ENCODE results near the gene HNRNPC.

HNRNPC gene

DNA sequence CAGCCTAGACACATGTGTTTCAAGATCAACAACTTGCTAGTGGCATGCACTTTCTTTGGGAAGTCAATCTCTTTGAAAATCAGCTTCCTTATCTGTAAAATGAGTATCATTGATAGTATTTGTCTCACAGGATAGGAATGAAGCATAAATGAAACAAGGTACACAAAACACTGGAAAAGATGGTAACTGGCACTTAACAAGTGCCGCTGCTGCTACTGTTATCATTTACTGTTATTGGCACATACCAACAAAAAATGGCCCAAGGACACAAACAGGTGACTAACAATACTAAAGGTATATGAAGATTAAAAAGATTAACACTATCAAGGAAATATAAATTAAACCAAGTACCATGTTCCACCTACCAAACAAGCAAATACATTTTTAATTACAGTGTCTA lies 20.9 kb downstream of the HNRNPC start:
- no peak overlapping the region for H3K4me2 ChIP-seq (ENCODE audit: low read length)
- no peak overlapping the region for H3K27ac ChIP-seq (ENCODE audit: low read length)
- no peak overlapping the region for H2AFZ ChIP-seq (ENCODE audit: low read depth, low read length)
- peaks cover 99% of the 10 kb centered on the region for H4K20me1 ChIP-seq (ENCODE audit: insufficient read depth, low read length)
- TF ChIP-seq EZH2phosphoT487 (IDR thresholded peaks at IDR 0.05; ENCODE audit: low read depth): no peak
- no peak for TF ChIP-seq CTCF (IDR thresholded peaks at IDR 0.05; ENCODE audit: low read depth, low read length)
- no peaks in the 10 kb centered on the region for H3K9me3 ChIP-seq (ENCODE audit: insufficient read depth, low read length)
- H3K36me3 ChIP-seq (replicated peaks; ENCODE audit: low read depth, low read length): peaks cover 72% of the 10 kb centered on the region
- H3K79me2 ChIP-seq (ENCODE audit: low read length): peaks cover 100% of the 10 kb centered on the region
- H3K27me3 ChIP-seq (ENCODE audit: low read depth, low read length): no peaks in the 10 kb centered on the region
- no peaks in the 10 kb centered on the region for H3K4me1 ChIP-seq (ENCODE audit: low read length)
- no peak overlapping the region for H3K9ac ChIP-seq (ENCODE audit: low read length)
- H3K4me3 ChIP-seq (ENCODE audit: low read length): no peak overlapping the region

GRCh38 chr14:21245813-21246212 lies 23.4 kb downstream of the HNRNPC start:
- H3K4me1 ChIP-seq (ENCODE audit: low read length): peaks cover 5% of the 10 kb centered on the region; the same call in 1 of the 2 replicates
- H3K9me3 ChIP-seq (ENCODE audit: insufficient read depth, low read length): no peaks in the 10 kb centered on the region
- H4K20me1 ChIP-seq (ENCODE audit: insufficient read depth, low read length): peaks cover 99% of the 10 kb centered on the region
- no peaks in the 10 kb centered on the region for H3K27me3 ChIP-seq (ENCODE audit: low read depth, low read length)
- no peak overlapping the region for H3K9ac ChIP-seq (ENCODE audit: low read length)
- H3K36me3 ChIP-seq (replicated peaks; ENCODE audit: low read depth, low read length): peaks cover 73% of the 10 kb centered on the region
- H3K4me3 ChIP-seq (ENCODE audit: low read length): no peak overlapping the region
- H3K27ac ChIP-seq (ENCODE audit: low read length): no peak overlapping the region
- TF ChIP-seq CTCF (IDR thresholded peaks at IDR 0.05; ENCODE audit: low read depth, low read length) (no peak), EZH2phosphoT487 (IDR thresholded peaks at IDR 0.05; ENCODE audit: low read depth) (no peak)
- peaks cover 100% of the 10 kb centered on the region for H3K79me2 ChIP-seq (ENCODE audit: low read length)
- no peak overlapping the region for H3K4me2 ChIP-seq (ENCODE audit: low read length)
- H2AFZ ChIP-seq (ENCODE audit: low read depth, low read length): no peak overlapping the region

DNA sequence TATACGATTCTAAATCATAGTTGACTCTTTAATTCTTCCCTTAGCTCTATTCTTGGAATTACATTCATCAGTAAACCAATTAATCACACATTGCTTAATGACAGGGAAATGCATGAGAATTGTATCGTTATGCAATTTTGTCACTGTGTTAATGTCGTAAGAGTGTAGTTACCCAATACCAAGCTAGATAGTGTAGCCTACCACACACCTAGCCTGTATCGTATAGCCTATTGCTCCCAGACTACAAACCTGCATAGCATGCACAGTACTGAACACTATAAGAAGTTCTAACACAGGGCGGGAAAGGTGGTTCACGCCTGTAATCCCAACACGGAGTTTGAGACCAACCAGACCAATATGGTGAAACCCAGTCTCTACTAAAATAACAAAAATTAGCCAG lies 24.7 kb downstream of the HNRNPC start:
- TF ChIP-seq CTCF (IDR thresholded peaks at IDR 0.05; ENCODE audit: low read depth, low read length) (no peak), EZH2phosphoT487 (IDR thresholded peaks at IDR 0.05; ENCODE audit: low read depth) (no peak)
- no peak overlapping the region for H3K9ac ChIP-seq (ENCODE audit: low read length)
- H3K4me3 ChIP-seq (ENCODE audit: low read length): no peak overlapping the region
- peaks cover 71% of the 10 kb centered on the region for H3K36me3 ChIP-seq (replicated peaks; ENCODE audit: low read depth, low read length)
- no peak overlapping the region for H3K4me2 ChIP-seq (ENCODE audit: low read length)
- H3K27ac ChIP-seq (ENCODE audit: low read length): no peak overlapping the region
- H3K27me3 ChIP-seq (ENCODE audit: low read depth, low read length): no peaks in the 10 kb centered on the region
- H4K20me1 ChIP-seq (ENCODE audit: insufficient read depth, low read length): peaks cover 99% of the 10 kb centered on the region
- H3K79me2 ChIP-seq (ENCODE audit: low read length): peaks cover 100% of the 10 kb centered on the region
- no peaks in the 10 kb centered on the region for H3K9me3 ChIP-seq (ENCODE audit: insufficient read depth, low read length)
- no peak overlapping the region for H2AFZ ChIP-seq (ENCODE audit: low read depth, low read length)
- peaks cover 5% of the 10 kb centered on the region; the same call in 1 of the 2 replicates for H3K4me1 ChIP-seq (ENCODE audit: low read length)

- Histone ChIP-seq H3K9ac (ENCODE audit: low read length) (no peak overlapping the region), H3K4me3 (ENCODE audit: low read length) (no peak overlapping the region), H3K27ac (ENCODE audit: low read length) (no peak overlapping the region), H4K20me1 (ENCODE audit: insufficient read depth, low read length) (peaks cover 99% of the 10 kb centered on the region), H3K27me3 (ENCODE audit: low read depth, low read length) (no peaks in the 10 kb centered on the region), H3K4me1 (ENCODE audit: low read length) (peaks cover 36% of the 10 kb centered on the region), H3K4me2 (ENCODE audit: low read length) (no peak overlapping the region), H3K36me3 (replicated peaks; ENCODE audit: low read depth, low read length) (peaks cover 64% of the 10 kb centered on the region), H2AFZ (ENCODE audit: low read depth, low read length) (no peak overlapping the region), H3K79me2 (ENCODE audit: low read length) (peaks cover 100% of the 10 kb centered on the region), H3K9me3 (ENCODE audit: insufficient read depth, low read length) (no peaks in the 10 kb centered on the region)
- TF ChIP-seq EZH2phosphoT487 (IDR thresholded peaks at IDR 0.05; ENCODE audit: low read depth) (no peak), CTCF (IDR thresholded peaks at IDR 0.05; ENCODE audit: low read depth, low read length) (peak; percentile 54)
Measured at GRCh38 chr14:21241218-21241819, 27.9 kb downstream of the HNRNPC start.

All from OCI-LY3 (cell line).